GM12878 (cell line): ENCODE measurements around the gene NUDT14. TPM values are rescaled to one million over a fixed set of nuclear protein-coding genes. Genes with fewer than 3 reads are reported as not detected.

Experiments
- ATAC-seq: fragments of 200-7000 bp; cut with Tn5 transposase; 3 replicates; pipeline ENCODE4 v1.9.1; 2020; ENCODE audit warnings: mild to moderate bottlenecking, moderate library complexity
- BruUV-seq: library from RNA; stranded (reverse); fragments of 400-500 nt; replicated peaks from 2 replicates; lab custom pipeline; 2021; lab: Mats Ljungman, UMichigan
- CTCF ChIA-PET: fragments of 300-600 bp; sonication (Branson Sonifier 250); formaldehyde crosslinking; extraction: SDS; loops from one replicate; lab custom pipeline; 2021; ENCODE audit warnings: inconsistent platforms; lab: Yijun Ruan, JAX
- POLR2A ChIA-PET: fragments of 350-600 bp; formaldehyde crosslinking; extraction: SDS; loops from one replicate; lab custom pipeline; 2021; ENCODE audit warnings: inconsistent platforms; lab: Charles Lee
- RAD21 ChIA-PET: fragments of 300-600 bp; sonication (Branson Sonifier 250); formaldehyde crosslinking; loops from one replicate; lab custom pipeline; 2023; ENCODE audit warnings: antibody characterized with exemption; ENCODE audit not compliant: unreplicated experiment; lab: Charles Lee
- SMC1A ChIA-PET: fragments of 300-600 bp; sonication (Branson Sonifier 250); formaldehyde crosslinking; loops from one replicate; lab custom pipeline; 2023; ENCODE audit not compliant: unreplicated experiment, uncharacterized antibody; lab: Charles Lee
- DNase-seq: peaks from one replicate; pipeline ENCODE4 v3.0.0-alpha.2; 2011; ENCODE audit warnings: low read depth, low spot score
- FAIRE-seq: peaks from 3 replicates; lab custom pipeline; 2011; peaks lifted over from hg19 to GRCh38; lab: Jason Lieb, UNC
- H2AFZ ChIP-seq: 2 replicates; pipeline ENCODE4 v1.6.0; 2011; ENCODE audit warnings: low read depth, low read length, control low read depth; ENCODE audit not compliant: control insufficient read depth
- H3K27ac ChIP-seq: 2 replicates; pipeline ENCODE4 v1.5.1; 2011; ENCODE audit warnings: control low read depth; ENCODE audit not compliant: control insufficient read depth, insufficient read depth
- H3K27me3 ChIP-seq, 2 experiments: replicated peaks in 1 of 2; 2 replicates each; pipeline versions ENCODE4 v1.6.0 to v1.6.1; 2011; ENCODE audit warnings: low read length in 1 of 2; ENCODE audit not compliant: control insufficient read depth in 2 of 2, insufficient read depth in 2 of 2
- H3K36me3 ChIP-seq, 2 experiments: 2 replicates each; pipeline ENCODE4 v1.5.1; 2011; ENCODE audit warnings: low read length in 1 of 2; ENCODE audit not compliant: control insufficient read depth in 2 of 2, insufficient read depth in 2 of 2
- H3K4me1 ChIP-seq: 2 replicates; pipeline ENCODE4 v1.6.1; 2011; ENCODE audit warnings: mild to moderate bottlenecking, low read length, moderate library complexity, mixed read lengths; ENCODE audit not compliant: control insufficient read depth, insufficient read depth
- H3K4me2 ChIP-seq: 2 replicates; pipeline ENCODE4 v1.6.0; 2011; ENCODE audit warnings: control low read depth; ENCODE audit not compliant: control insufficient read depth, insufficient read depth
- H3K4me3 ChIP-seq: fragments of 200-600 bp; sonication (generic); 2 replicates; pipeline ENCODE4 v1.5.1; 2016
- H3K79me2 ChIP-seq: 2 replicates; pipeline ENCODE4 v1.6.0; 2011; ENCODE audit warnings: low read length; ENCODE audit not compliant: control insufficient read depth, insufficient read depth
- H3K9ac ChIP-seq: 2 replicates; pipeline ENCODE4 v1.8.0; 2011; ENCODE audit warnings: low read length, control low read depth, mixed read lengths; ENCODE audit not compliant: control insufficient read depth, insufficient read depth
- H3K9me3 ChIP-seq: replicated peaks from 3 replicates; pipeline ENCODE4 v1.5.1; 2011; ENCODE audit warnings: mild to moderate bottlenecking, low read length; ENCODE audit not compliant: control insufficient read depth, insufficient read depth
- H4K20me1 ChIP-seq: 2 replicates; pipeline ENCODE4 v1.6.0; 2011; ENCODE audit not compliant: control insufficient read depth, insufficient read depth
- BCLAF1 ChIP-seq: fragments of 450-650 bp; IDR thresholded peaks from 2 replicates; pipeline ENCODE4 v1.6.1; 2017; ENCODE audit warnings: antibody characterized with exemption, mild to moderate bottlenecking, moderate library complexity
- HDGF ChIP-seq: fragments of 450-650 bp; IDR thresholded peaks from 2 replicates; pipeline ENCODE4 v1.6.1; 2016; ENCODE audit warnings: antibody characterized with exemption
- LARP7 ChIP-seq: fragments of 450-650 bp; IDR thresholded peaks from 2 replicates; pipeline ENCODE4 v1.6.1; 2017; ENCODE audit warnings: mild to moderate bottlenecking
- NFYB ChIP-seq: IDR thresholded peaks from 2 replicates; pipeline ENCODE4 v1.6.1; 2011; ENCODE audit warnings: low read depth, mild to moderate bottlenecking, low read length, improper control_type of control experiment, moderate library complexity; ENCODE audit not compliant: insufficient read depth
- SREBF2 ChIP-seq: IDR thresholded peaks from 2 replicates; pipeline ENCODE4 v1.6.1; 2012; ENCODE audit warnings: mild to moderate bottlenecking, low read length
- TBL1XR1 ChIP-seq: IDR thresholded peaks from 2 replicates; pipeline ENCODE4 v1.6.1; 2012; ENCODE audit warnings: low read depth, low read length, improper control_type of control experiment
- ZSCAN29 ChIP-seq: fragments of 450-650 bp; IDR thresholded peaks from 2 replicates; pipeline ENCODE4 v1.6.1; 2017; ENCODE audit warnings: mild to moderate bottlenecking, moderate library complexity
- WGBS: methylation state at CpG from one replicate; pipeline ENCODE4 v1.1.6; 2016; ENCODE audit warnings: low lambda C conversion rate; ENCODE audit not compliant: insufficient replicate concordance, insufficient coverage; ENCODE audit errors: missing lambda C conversion rate; 5-methylcytosine and 5-hydroxymethylcytosine counted together
- in situ Hi-C: fragments of 300-500 bp; cut with MboI; formaldehyde crosslinking; loops from 9 replicates; pipeline ENCODE4 v1.14.3; 2018; ENCODE audit warnings: mixed read lengths
- intact Hi-C: fragments of 100-400 bp; cut with micrococcal nuclease; formaldehyde crosslinking; loops from one replicate; pipeline ENCODE4 v1.14.2; 2022; ENCODE audit not compliant: unreplicated experiment
- polyA plus RNA-seq, 11 experiments: library from polyadenylated mRNA; depleted of rRNA in 4 of 11; unstranded in 6 of 11; stranded (reverse) in 5 of 11; fragments of >200 nt; fragmentation: Nextera tagmentation in 4 of 11; fragmentation: Illumina TruSeq in 1 of 11; extraction: Ambion mirVana in 4 of 11; extraction: Trizol in 1 of 11; gene quantifications; 1 replicate in 1 of 11; 2 replicates in 10 of 11; pipeline versions ENCODE4 v1.2.1 to v1.2.3, GENCODE V29; 2011 to 2016; ENCODE audit warnings: inconsistent platforms in 2 of 11, missing spikeins in 2 of 11, low read depth in 1 of 11
- total RNA-seq, 4 experiments: library from RNA; depleted of rRNA in 3 of 4; stranded (reverse); fragments of >200 nt in 3 of 4; fragmentation: Illumina TruSeq in 1 of 4; extraction: Trizol in 1 of 4; gene quantifications; 2 replicates each; pipeline versions ENCODE4 v1.2.1 to v1.2.3, GENCODE V29; 2013 to 2021

Gene NUDT14
- total and polyA plus RNA-seq, 10 of the 15 experiments (the other 5 are each of a cell fraction or from before 2014, with no cell fraction given): 0.62 to 6.8 (median 4.3) TPM; not detected in 1

- no peak for TF ChIP-seq BCLAF1
- TF ChIP-seq ZSCAN29: no peak
- no peak for TF ChIP-seq LARP7
- TF ChIP-seq SREBF2: no peak
Observed at GRCh38 chr14:105216490-105217247, 35.6 kb upstream of the NUDT14 start (continued).

GRCh38 chr14:105215602-105216001 is 34.5 kb upstream of the NUDT14 start:
- ATAC-seq (no peak), DNase-seq (no peak), FAIRE-seq (no peak)
- TF ChIP-seq TBL1XR1: no peak
- TF ChIP-seq NFYB: no peak
- TF ChIP-seq HDGF: 0 out of 2 replicates have a peak, but pooled peaks have one; percentile 31
- SMC1A ChIA-PET: no interaction called here
- Histone ChIP-seq H3K79me2 (no peaks in the 10 kb centered on the region), H3K9me3 (no peaks in the 10 kb centered on the region), H3K4me1 (no peaks in the 10 kb centered on the region), H3K4me3 (no peak overlapping the region), H2AFZ (no peak overlapping the region), H3K4me2 (no peak overlapping the region), H3K27ac (no peak overlapping the region), H3K9ac (no peak overlapping the region), H4K20me1 (no peaks in the 10 kb centered on the region), H3K27me3 (no peaks in the 10 kb centered on the region), H3K36me3 (peaks cover 0 to 24% of the 10 kb centered on the region in 2 experiments; a peak in 2 of 4 replicates)
- POLR2A ChIA-PET: no interaction called here
- CTCF ChIA-PET: no interaction called here
- WGBS: 73% methylated on average over 2 of the region's 3 CpGs
- in situ Hi-C loops: no loop called here
- RAD21 ChIA-PET: no interaction called here
- no TSS peak for BruUV-seq
- intact Hi-C loops: no loop called here
